Astrocyte (in vitro differentiated cells and primary cell): ENCODE results near the gene RPUSD1.

Source experiments
- CTCF ChIP-seq: IDR thresholded peaks from 2 replicates; pipeline ENCODE4 v1.5.1; 2011; ENCODE audit warnings: low read depth, mild to moderate bottlenecking, inconsistent platforms, low read length, moderate library complexity; ENCODE audit not compliant: insufficient read depth
- EZH2 ChIP-seq: IDR thresholded peaks from 2 replicates; pipeline ENCODE4 v1.6.1; 2012; ENCODE audit warnings: mild to moderate bottlenecking, low read length, inconsistent platforms; ENCODE audit not compliant: insufficient read depth

GRCh38 chr16:751152-752006 lies 36.8 kb downstream of the RPUSD1 start:
- TF ChIP-seq EZH2 (no peak), CTCF (no peak)
